ENCODE data around the gene CDKAL1. TPM values are rescaled to one million over a fixed set of nuclear protein-coding genes. Genes with fewer than 3 reads are reported as not detected.

Gene CDKAL1
- total and polyA plus RNA-seq, 10 of the 15 experiments (the other 5 are each of a cell fraction or from before 2014, with no cell fraction given), result 10.7 to 26.9 (median 17.3) TPM

- ATAC-seq, result no peak
- WGBS (ENCODE audit: insufficient coverage, insufficient replicate concordance, low lambda C conversion rate, missing lambda C conversion rate), result 76% methylated on average over 4 of the region's 4 CpGs
- TF ChIP-seq CUX1 (IDR thresholded peaks at IDR 0.05; ENCODE audit: insufficient replicate concordance, low read depth, low read length) (no peak), ZBTB33 (IDR thresholded peaks at IDR 0.05) (no peak), CTCF (IDR thresholded peaks at IDR 0.05 in 2 of 3, conservative IDR thresholded peaks at IDR 0.05 in 1 of 3; ENCODE audit: control insufficient read depth in 2 of 3, extremely low read depth in 1 of 3, insufficient read depth in 1 of 3, low read depth in 3 of 3, low read length in 3 of 3) (no peak), ZSCAN29 (IDR thresholded peaks at IDR 0.05) (no peak), SRF (IDR thresholded peaks at IDR 0.05; ENCODE audit: low read depth in 2 of 2, low read length in 2 of 2) (no peak), NFYB (IDR thresholded peaks at IDR 0.05; ENCODE audit: insufficient read depth, low read depth, low read length) (no peak), IRF5 (IDR thresholded peaks at IDR 0.05; ENCODE audit: borderline replicate concordance) (no peak), POLR2AphosphoS2 (IDR thresholded peaks at IDR 0.05; ENCODE audit: low read depth, low read length) (no peak), CHD2 (IDR thresholded peaks at IDR 0.05; ENCODE audit: borderline replicate concordance, low read depth, low read length) (no peak), SMAD5 (IDR thresholded peaks at IDR 0.05; ENCODE audit: low read depth) (no peak), POLR2A (IDR thresholded peaks at IDR 0.05; ENCODE audit: low read depth, low read length) (no peak)
These were observed 104.9 kb downstream of the CDKAL1 start for GRCh38 chr6:20639161-20639560.

More at GRCh38 chr6:20639161-20639560, 104.9 kb downstream of the CDKAL1 start:
- SMC1A ChIA-PET (ENCODE audit: uncharacterized antibody, unreplicated experiment), result no interaction called here
- FAIRE-seq (no peak), DNase-seq (ENCODE audit: low read depth, low spot score) (no peak)
- Histone ChIP-seq H3K4me1 (ENCODE audit: control insufficient read depth, insufficient read depth, low read length) (no peaks in the 10 kb centered on the region), H3K9ac (ENCODE audit: control insufficient read depth, insufficient read depth, low read length) (no peak overlapping the region), H3K27me3 (replicated peaks in 1 of 2; ENCODE audit: control insufficient read depth in 2 of 2, insufficient read depth in 2 of 2, low read length in 1 of 2) (no peaks in the 10 kb centered on the region), H2AFZ (ENCODE audit: control insufficient read depth, low read depth, low read length) (no peak overlapping the region), H3K4me3 (no peak overlapping the region), H3K9me3 (replicated peaks; ENCODE audit: control insufficient read depth, insufficient read depth, low read length) (no peaks in the 10 kb centered on the region), H3K79me2 (ENCODE audit: control insufficient read depth, insufficient read depth, low read length) (no peaks in the 10 kb centered on the region), H3K27ac (ENCODE audit: control insufficient read depth, insufficient read depth) (no peak overlapping the region), H4K20me1 (ENCODE audit: control insufficient read depth, insufficient read depth) (no peaks in the 10 kb centered on the region), H3K4me2 (ENCODE audit: control insufficient read depth, insufficient read depth) (no peak overlapping the region), H3K36me3 (ENCODE audit: control insufficient read depth in 2 of 2, insufficient read depth in 2 of 2, low read length in 1 of 2) (peaks cover 0 to 3% of the 10 kb centered on the region in 2 experiments; a peak in 2 of 4 replicates)
- intact Hi-C loops (cut with micrococcal nuclease; ENCODE audit: unreplicated experiment), result no loop called here
- no TSS peak for BruUV-seq (replicated peaks)
- RAD21 ChIA-PET (ENCODE audit: unreplicated experiment), result interaction anchor here (0.8 kb wide), 1 partner anchor 348 kb away, joined by 3 read pairs; no protein-coding TSS in a partner anchor
- in situ Hi-C loops (cut with MboI), result no loop called here
- POLR2A ChIA-PET, result no interaction called here
- CTCF ChIA-PET, result no interaction called here
